ENCODE measurements around the gene COL8A2.

COL8A2 gene

GRCh38 chr1:36093929-36094328, 31.1 kb downstream of the COL8A2 start:
- H3K27ac ChIP-seq (ENCODE audit: low read depth, low read length): no peak overlapping the region
- H3K27me3 ChIP-seq (ENCODE audit: insufficient read depth, low read length): no peaks in the 10 kb centered on the region
- 94% methylated on average over 3 of the region's 3 CpGs for WGBS
- no peaks in the 10 kb centered on the region for H3K9me3 ChIP-seq (ENCODE audit: insufficient read depth, low read depth, low read length)
- H3K9ac ChIP-seq (ENCODE audit: low read depth, low read length): no peak overlapping the region
- H3K4me1 ChIP-seq (ENCODE audit: insufficient read depth, low read length): peaks cover 9% of the 10 kb centered on the region; the same call in 1 of the 2 replicates
- peaks cover 61% of the 10 kb centered on the region for H3K36me3 ChIP-seq (ENCODE audit: insufficient read depth, low read length)
- no peak overlapping the region for H3K4me3 ChIP-seq (ENCODE audit: low read length)

- 96% methylated on average over 7 of the region's 7 CpGs for WGBS
- no peak overlapping the region for H3K9ac ChIP-seq (ENCODE audit: low read depth, low read length)
- H3K9me3 ChIP-seq (ENCODE audit: insufficient read depth, low read depth, low read length): no peaks in the 10 kb centered on the region
- H3K4me1 ChIP-seq (ENCODE audit: insufficient read depth, low read length): peaks cover 9% of the 10 kb centered on the region; the same call in 1 of the 2 replicates
- H3K36me3 ChIP-seq (ENCODE audit: insufficient read depth, low read length): peaks cover 61% of the 10 kb centered on the region
- H3K27ac ChIP-seq (ENCODE audit: low read depth, low read length): no peak overlapping the region
- H3K4me3 ChIP-seq (ENCODE audit: low read length): no peak overlapping the region
- no peaks in the 10 kb centered on the region for H3K27me3 ChIP-seq (ENCODE audit: insufficient read depth, low read length)
These were observed 31.8 kb downstream of the COL8A2 start for GRCh38 chr1:36093226-36093625.

GRCh38 chr1:36092798-36093185, 32.2 kb downstream of the COL8A2 start:
- Histone ChIP-seq H3K4me1 (ENCODE audit: insufficient read depth, low read length) (peaks cover 9% of the 10 kb centered on the region; the same call in 1 of the 2 replicates), H3K27ac (ENCODE audit: low read depth, low read length) (no peak overlapping the region)
- 97% methylated on average over 9 of the region's 9 CpGs for WGBS

GRCh38 chr1:36092166-36092797, 32.7 kb downstream of the COL8A2 start:
- H3K36me3 ChIP-seq (ENCODE audit: insufficient read depth, low read length): peaks cover 61% of the 10 kb centered on the region
- no peak overlapping the region for H3K27ac ChIP-seq (ENCODE audit: low read depth, low read length)
- 96% methylated on average over 17 of the region's 17 CpGs for WGBS
- no peaks in the 10 kb centered on the region for H3K27me3 ChIP-seq (ENCODE audit: insufficient read depth, low read length)
- H3K4me3 ChIP-seq (ENCODE audit: low read length): no peak overlapping the region
- no peaks in the 10 kb centered on the region for H3K9me3 ChIP-seq (ENCODE audit: insufficient read depth, low read depth, low read length)
- H3K4me1 ChIP-seq (ENCODE audit: insufficient read depth, low read length): peaks cover 9% of the 10 kb centered on the region; the same call in 1 of the 2 replicates
- H3K9ac ChIP-seq (ENCODE audit: low read depth, low read length): no peak overlapping the region

More at GRCh38 chr1:36092798-36093185, 32.2 kb downstream of the COL8A2 start:
- Histone ChIP-seq H3K27me3 (ENCODE audit: insufficient read depth, low read length) (no peaks in the 10 kb centered on the region), H3K4me3 (ENCODE audit: low read length) (no peak overlapping the region), H3K36me3 (ENCODE audit: insufficient read depth, low read length) (peaks cover 61% of the 10 kb centered on the region), H3K9me3 (ENCODE audit: insufficient read depth, low read depth, low read length) (no peaks in the 10 kb centered on the region), H3K9ac (ENCODE audit: low read depth, low read length) (no peak overlapping the region)

GRCh38 chr1:36091698-36092097, 33.3 kb downstream of the COL8A2 start:
- H3K9me3 ChIP-seq (ENCODE audit: insufficient read depth, low read depth, low read length): no peaks in the 10 kb centered on the region
- H3K9ac ChIP-seq (ENCODE audit: low read depth, low read length): no peak overlapping the region
- 94% methylated on average over 13 of the region's 13 CpGs for WGBS
- no peaks in the 10 kb centered on the region for H3K27me3 ChIP-seq (ENCODE audit: insufficient read depth, low read length)
- peaks cover 61% of the 10 kb centered on the region for H3K36me3 ChIP-seq (ENCODE audit: insufficient read depth, low read length)
- H3K4me3 ChIP-seq (ENCODE audit: low read length): no peak overlapping the region
- H3K27ac ChIP-seq (ENCODE audit: low read depth, low read length): no peak overlapping the region
- H3K4me1 ChIP-seq (ENCODE audit: insufficient read depth, low read length): peaks cover 6% of the 10 kb centered on the region; the same call in 1 of the 2 replicates

GRCh38 chr1:36091141-36091540, 33.9 kb downstream of the COL8A2 start:
- peaks cover 58% of the 10 kb centered on the region for H3K36me3 ChIP-seq (ENCODE audit: insufficient read depth, low read length)
- peaks cover 6% of the 10 kb centered on the region; the same call in 1 of the 2 replicates for H3K4me1 ChIP-seq (ENCODE audit: insufficient read depth, low read length)
- no peaks in the 10 kb centered on the region; the same call in 1 of the 2 replicates for H3K27me3 ChIP-seq (ENCODE audit: insufficient read depth, low read length)
- H3K9ac ChIP-seq (ENCODE audit: low read depth, low read length): no peak overlapping the region
- WGBS: 93% methylated on average over 4 of the region's 4 CpGs
- no peak overlapping the region for H3K4me3 ChIP-seq (ENCODE audit: low read length)
- H3K9me3 ChIP-seq (ENCODE audit: insufficient read depth, low read depth, low read length): no peaks in the 10 kb centered on the region
- no peak overlapping the region for H3K27ac ChIP-seq (ENCODE audit: low read depth, low read length)

GRCh38 chr1:36089393-36090121, 35.5 kb downstream of the COL8A2 start:
- peak overlapping the region; percentile 79 for H3K9ac ChIP-seq (ENCODE audit: low read depth, low read length)
- H3K4me1 ChIP-seq (ENCODE audit: insufficient read depth, low read length): peaks cover 6% of the 10 kb centered on the region; the same call in 1 of the 2 replicates
- H3K4me3 ChIP-seq (ENCODE audit: low read length): peak overlapping the region; percentile 99
- H3K27me3 ChIP-seq (ENCODE audit: insufficient read depth, low read length): no peaks in the 10 kb centered on the region; the same call in 1 of the 2 replicates
- H3K27ac ChIP-seq (ENCODE audit: low read depth, low read length): peak overlapping the region; percentile 30; the same call in 1 of the 2 replicates
- no peaks in the 10 kb centered on the region for H3K9me3 ChIP-seq (ENCODE audit: insufficient read depth, low read depth, low read length)
- 12% methylated on average over 32 of the region's 32 CpGs for WGBS
- H3K36me3 ChIP-seq (ENCODE audit: insufficient read depth, low read length): peaks cover 42% of the 10 kb centered on the region

GRCh38 chr1:36088577-36089392, 36.2 kb downstream of the COL8A2 start, which contains the start of gene ADPRS:
ADPRS (plus strand) TSS chr1:36088892; CDS start chr1:36088905, 13 bp downstream.
- H3K9ac ChIP-seq (ENCODE audit: low read depth, low read length): peak within 1 kb of the TSS; percentile 79
- H3K27me3 ChIP-seq (ENCODE audit: insufficient read depth, low read length): no peaks in the 10 kb centered on the region; the same call in 1 of the 2 replicates
- H3K4me3 ChIP-seq (ENCODE audit: low read length): peak within 1 kb of the TSS; percentile 99
- peaks cover 6% of the 10 kb centered on the region; the same call in 1 of the 2 replicates for H3K4me1 ChIP-seq (ENCODE audit: insufficient read depth, low read length)
- peak within 1 kb of the TSS; percentile 60; the same call in 1 of the 2 replicates for H3K27ac ChIP-seq (ENCODE audit: low read depth, low read length)
- 1% methylated on average over 84 of the region's 84 CpGs for WGBS
- peaks cover 34% of the 10 kb centered on the region for H3K36me3 ChIP-seq (ENCODE audit: insufficient read depth, low read length)
- H3K9me3 ChIP-seq (ENCODE audit: insufficient read depth, low read depth, low read length): no peaks in the 10 kb centered on the region

GRCh38 chr1:36088265-36088576, 36.8 kb downstream of the COL8A2 start:
- H3K4me3 ChIP-seq (ENCODE audit: low read length): peak overlapping the region; percentile 99
- peaks cover 29% of the 10 kb centered on the region for H3K36me3 ChIP-seq (ENCODE audit: insufficient read depth, low read length)
- H3K9ac ChIP-seq (ENCODE audit: low read depth, low read length): peak overlapping the region; percentile 62
- peaks cover 6% of the 10 kb centered on the region; the same call in 1 of the 2 replicates for H3K4me1 ChIP-seq (ENCODE audit: insufficient read depth, low read length)
- 40% methylated on average over 8 of the region's 8 CpGs for WGBS
- H3K27ac ChIP-seq (ENCODE audit: low read depth, low read length): 0 out of 2 replicates have a peak overlapping the region, but pooled peaks have one; percentile 25
- H3K27me3 ChIP-seq (ENCODE audit: insufficient read depth, low read length): no peaks in the 10 kb centered on the region; the same call in 1 of the 2 replicates
- no peaks in the 10 kb centered on the region for H3K9me3 ChIP-seq (ENCODE audit: insufficient read depth, low read depth, low read length)

GRCh38 chr1:36087233-36088123, 37.5 kb downstream of the COL8A2 start:
- peaks cover 6% of the 10 kb centered on the region; the same call in 1 of the 2 replicates for H3K4me1 ChIP-seq (ENCODE audit: insufficient read depth, low read length)
- WGBS: 92% methylated on average over 31 of the region's 31 CpGs
- no peak overlapping the region for H3K4me3 ChIP-seq (ENCODE audit: low read length)
- no peaks in the 10 kb centered on the region; the same call in 1 of the 2 replicates for H3K27me3 ChIP-seq (ENCODE audit: insufficient read depth, low read length)
- H3K27ac ChIP-seq (ENCODE audit: low read depth, low read length): no peak overlapping the region
- no peak overlapping the region for H3K9ac ChIP-seq (ENCODE audit: low read depth, low read length)
- peaks cover 21% of the 10 kb centered on the region for H3K36me3 ChIP-seq (ENCODE audit: insufficient read depth, low read length)
- H3K9me3 ChIP-seq (ENCODE audit: insufficient read depth, low read depth, low read length): no peaks in the 10 kb centered on the region
